Astrocyte of the spinal cord (primary cell): ENCODE results near the gene NISCH.

Experiments
- DNase-seq: peaks from one replicate; pipeline ENCODE4 v3.0.0; 2011; ENCODE audit warnings: low read depth, low spot score
- H3K4me3 ChIP-seq: 2 replicates; pipeline ENCODE4 v1.5.1; 2011; ENCODE audit warnings: low read depth, mild to moderate bottlenecking, low read length, moderate library complexity
- in situ Hi-C: cut with HindIII; loops from 2 replicates; pipeline ENCODE4 v1.10.0; 2017; ENCODE audit warnings: low sequenced_read_pairs
- TF ChIP-seq, protein P1 (sequence below): IDR thresholded peaks from 2 replicates; pipeline ENCODE4 v1.5.1; 2012; ENCODE audit warnings: low read depth, mild to moderate bottlenecking, low read length, inconsistent platforms

Gene NISCH

DNA sequence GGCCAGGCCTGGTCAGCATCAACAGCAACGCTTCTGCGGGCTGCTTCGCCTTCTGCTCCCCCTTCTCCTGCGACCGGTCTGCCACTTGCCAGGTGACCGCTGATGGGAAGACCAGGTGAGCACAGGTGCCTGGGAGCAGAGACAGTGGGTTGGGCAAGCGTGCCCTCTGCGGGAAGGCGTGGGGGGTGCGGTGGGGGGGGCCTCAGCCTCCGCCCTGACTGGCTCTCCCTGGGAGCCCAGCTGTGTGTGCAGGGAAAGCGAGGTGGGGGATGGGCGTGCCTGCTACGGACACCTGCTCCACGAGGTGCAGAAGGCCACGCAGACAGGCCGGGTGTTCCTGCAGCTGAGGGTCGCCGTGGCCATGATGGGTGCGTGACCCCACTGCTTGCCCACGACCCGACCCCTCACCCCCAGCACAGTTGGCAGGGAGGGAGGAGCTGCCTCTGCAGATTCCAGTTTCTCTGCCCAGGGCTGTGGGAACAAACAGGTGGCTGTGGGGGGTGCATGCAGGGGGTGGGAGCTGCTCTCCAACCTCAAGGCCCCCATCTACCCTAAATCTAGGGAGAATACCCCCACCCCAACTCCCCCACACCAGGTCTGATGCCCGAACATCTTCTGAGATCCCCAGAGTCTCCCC is 48.5 kb downstream of the NISCH start:
- in situ Hi-C loops: no loop called here
- H3K4me3 ChIP-seq: no peak overlapping the region
- no peak for DNase-seq
- TF ChIP-seq, protein P1, sequence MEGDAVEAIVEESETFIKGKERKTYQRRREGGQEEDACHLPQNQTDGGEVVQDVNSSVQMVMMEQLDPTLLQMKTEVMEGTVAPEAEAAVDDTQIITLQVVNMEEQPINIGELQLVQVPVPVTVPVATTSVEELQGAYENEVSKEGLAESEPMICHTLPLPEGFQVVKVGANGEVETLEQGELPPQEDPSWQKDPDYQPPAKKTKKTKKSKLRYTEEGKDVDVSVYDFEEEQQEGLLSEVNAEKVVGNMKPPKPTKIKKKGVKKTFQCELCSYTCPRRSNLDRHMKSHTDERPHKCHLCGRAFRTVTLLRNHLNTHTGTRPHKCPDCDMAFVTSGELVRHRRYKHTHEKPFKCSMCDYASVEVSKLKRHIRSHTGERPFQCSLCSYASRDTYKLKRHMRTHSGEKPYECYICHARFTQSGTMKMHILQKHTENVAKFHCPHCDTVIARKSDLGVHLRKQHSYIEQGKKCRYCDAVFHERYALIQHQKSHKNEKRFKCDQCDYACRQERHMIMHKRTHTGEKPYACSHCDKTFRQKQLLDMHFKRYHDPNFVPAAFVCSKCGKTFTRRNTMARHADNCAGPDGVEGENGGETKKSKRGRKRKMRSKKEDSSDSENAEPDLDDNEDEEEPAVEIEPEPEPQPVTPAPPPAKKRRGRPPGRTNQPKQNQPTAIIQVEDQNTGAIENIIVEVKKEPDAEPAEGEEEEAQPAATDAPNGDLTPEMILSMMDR: no peak

DNA sequence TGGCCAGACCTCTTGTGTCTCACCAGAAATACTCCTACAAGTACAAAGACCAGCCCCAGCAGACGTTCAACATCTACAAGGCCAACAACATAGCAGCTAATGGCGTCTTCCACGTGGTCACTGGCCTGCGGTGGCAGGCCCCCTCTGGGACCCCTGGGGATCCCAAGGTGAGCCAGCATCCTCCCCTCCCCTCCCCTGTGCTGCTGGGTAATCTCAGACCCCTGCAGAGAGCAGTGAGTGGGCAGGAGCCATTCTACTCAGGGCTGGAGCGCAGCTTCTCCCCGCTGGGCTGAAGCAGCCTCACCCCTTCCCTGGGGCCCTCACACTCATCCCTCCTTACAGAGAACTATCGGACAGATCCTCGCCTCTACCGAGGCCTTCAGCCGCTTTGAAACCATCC is 49.6 kb downstream of the NISCH start:
- no peak overlapping the region for H3K4me3 ChIP-seq
- TF ChIP-seq, protein P1: no peak
- in situ Hi-C loops: no loop called here
- DNase-seq: no peak

GRCh38 chr3:52506266-52506966 is 51.0 kb downstream of the NISCH start:
- no peak overlapping the region for H3K4me3 ChIP-seq
- TF ChIP-seq, protein P1: no peak
- in situ Hi-C loops: no loop called here
- no peak for DNase-seq

DNA sequence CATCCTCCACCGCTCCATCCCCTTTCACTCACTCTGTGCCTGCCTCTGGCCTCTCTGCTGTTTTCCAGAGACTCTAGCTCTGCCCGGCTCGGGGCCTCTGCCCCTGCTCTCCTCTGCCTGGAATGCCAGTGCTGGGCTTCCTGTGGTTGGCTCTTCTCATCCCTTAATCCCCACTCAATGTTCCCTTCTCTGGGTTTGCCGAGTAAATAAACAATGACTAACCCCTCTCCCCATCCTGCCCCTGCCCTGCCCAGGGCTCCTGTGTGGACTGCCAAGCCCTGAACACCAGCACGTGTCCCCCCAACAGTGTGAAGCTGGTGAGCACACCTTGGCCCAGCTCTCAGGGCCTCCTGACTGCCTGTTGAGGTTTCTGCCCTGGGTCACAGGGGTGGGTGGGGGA is 52.0 kb downstream of the NISCH start:
- TF ChIP-seq, protein P1: no peak
- peak; percentile 54 for DNase-seq
- in situ Hi-C loops: no loop called here
- H3K4me3 ChIP-seq: no peak overlapping the region

DNA sequence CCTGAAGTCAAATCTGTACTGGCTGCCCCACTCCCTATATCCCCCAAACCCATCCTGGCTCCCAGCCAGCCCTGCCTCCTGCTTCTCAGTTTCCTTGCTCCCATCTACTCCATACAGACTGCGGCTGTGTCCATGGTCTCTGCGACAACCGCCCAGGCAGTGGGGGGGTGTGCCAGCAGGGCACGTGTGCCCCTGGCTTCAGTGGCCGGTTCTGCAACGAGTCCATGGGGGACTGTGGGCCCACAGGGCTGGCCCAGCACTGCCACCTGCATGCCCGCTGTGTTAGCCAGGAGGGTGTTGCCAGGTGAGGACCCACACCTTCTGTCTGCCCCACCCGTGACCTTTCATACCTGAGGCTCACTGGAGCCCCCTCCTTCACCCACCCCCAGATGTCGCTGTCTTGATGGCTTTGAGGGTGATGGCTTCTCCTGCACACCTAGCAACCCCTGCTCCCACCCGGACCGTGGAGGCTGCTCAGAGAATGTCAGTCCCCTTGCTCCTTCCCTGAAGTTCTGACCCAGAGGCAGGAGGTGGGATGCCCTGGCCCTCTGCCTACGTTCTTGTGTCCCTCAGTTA is 54.4 kb downstream of the NISCH start:
- in situ Hi-C loops: no loop called here
- H3K4me3 ChIP-seq: no peak overlapping the region
- TF ChIP-seq, protein P1: no peak
- DNase-seq: no peak

GRCh38 chr3:52511509-52511908 is 56.1 kb downstream of the NISCH start:
- no peak for DNase-seq
- TF ChIP-seq, protein P1: no peak
- in situ Hi-C loops: no loop called here
- H3K4me3 ChIP-seq: no peak overlapping the region
